Activated CD4-positive, alpha-beta T cell treated with anti-CD3 and anti-CD28 coated beads, Interleukin-2, amount 50 U/mL, for 1 hour (primary cell): ENCODE data around the gene FOXP4.

Experiments
- DNase-seq: peaks from one replicate; pipeline ENCODE4 v3.0.0-alpha.2; 2020

The FOXP4 gene

GRCh38 chr6:41635365-41635764 lies 89.2 kb downstream of the FOXP4 start:
- no peak for DNase-seq

- no peak for DNase-seq
Measured at GRCh38 chr6:41636833-41637193, 90.6 kb downstream of the FOXP4 start.

- no peak for DNase-seq
Measured at GRCh38 chr6:41637194-41638001, 91.2 kb downstream of the FOXP4 start.

GRCh38 chr6:41638002-41638934 lies 92.1 kb downstream of the FOXP4 start, which contains the start of gene MDFI:
MDFI (plus strand) TSS chr6:41638468; CDS start chr6:41638750, 282 bp downstream.
- no peak for DNase-seq

- DNase-seq: no peak
Measured at GRCh38 chr6:41638935-41639808, 93.0 kb downstream of the FOXP4 start.

- DNase-seq: no peak
Measured at GRCh38 chr6:41639809-41640371, 93.7 kb downstream of the FOXP4 start.

- no peak for DNase-seq
Measured at GRCh38 chr6:41640426-41640825, 94.2 kb downstream of the FOXP4 start.

- DNase-seq: no peak
Measured at GRCh38 chr6:41641352-41641925, 95.3 kb downstream of the FOXP4 start.

GRCh38 chr6:41642090-41642959 lies 96.1 kb downstream of the FOXP4 start:
- DNase-seq: no peak

- no peak for DNase-seq
Measured at GRCh38 chr6:41642960-41643898, 97.0 kb downstream of the FOXP4 start.

GRCh38 chr6:41643899-41644269 lies 97.7 kb downstream of the FOXP4 start:
- no peak for DNase-seq

- no peak for DNase-seq
Measured at GRCh38 chr6:41644297-41644879, 98.2 kb downstream of the FOXP4 start.

- DNase-seq: no peak
Measured at GRCh38 chr6:41645007-41645618, 98.9 kb downstream of the FOXP4 start.

- no peak for DNase-seq
Measured at GRCh38 chr6:41646026-41646795, 100.0 kb downstream of the FOXP4 start.

- DNase-seq: no peak
Measured at GRCh38 chr6:41647061-41647511, 100.9 kb downstream of the FOXP4 start.

- DNase-seq: no peak
Measured at GRCh38 chr6:41648070-41648585, 101.9 kb downstream of the FOXP4 start.

- no peak for DNase-seq
Measured at GRCh38 chr6:41648921-41649320, 102.7 kb downstream of the FOXP4 start.

- no peak for DNase-seq
Measured at GRCh38 chr6:41649596-41649995, 103.4 kb downstream of the FOXP4 start.
